Measurements from ENCODE around the gene STXBP1.

GRCh38 chr9:127637322-127637847, 25.3 kb downstream of the STXBP1 start:
- TF ChIP-seq CTCF (conservative IDR thresholded peaks at IDR 0.05 in 1 of 2, IDR thresholded peaks at IDR 0.05 in 1 of 2; ENCODE audit: low read depth in 1 of 2, low read length in 2 of 2): no peak
- TF ChIP-seq EZH2 (IDR thresholded peaks at IDR 0.05; ENCODE audit: low read length, missing control alignments): no peak

All from fibroblast of lung (primary cell).